GM12878 (cell line): Measurements from ENCODE around the gene ZDHHC11B.
"Not testable (repeated sequence)": the region's sequence is repeated elsewhere in the genome, so short reads cannot be mapped to it uniquely, and the experiment has no call there.

Source experiments
- CTCF ChIP-seq, 3 experiments: IDR thresholded peaks in 2 of 3; conservative IDR thresholded peaks in 1 of 3; 2 replicates each; pipeline ENCODE4 v1.5.1; 2011; ENCODE audit warnings: low read depth in 3 of 3, low read length in 3 of 3, mild to moderate bottlenecking in 3 of 3, control low read depth in 2 of 3, moderate library complexity in 2 of 3, inconsistent platforms in 1 of 3, mixed read lengths in 1 of 3; ENCODE audit not compliant: control insufficient read depth in 2 of 3, insufficient read depth in 1 of 3; ENCODE audit errors: extremely low read depth in 1 of 3
- EZH2 ChIP-seq: IDR thresholded peaks from 2 replicates; pipeline ENCODE4 v1.6.1; 2012; ENCODE audit warnings: low read depth, mild to moderate bottlenecking, control low read depth, inconsistent platforms, low read length, borderline replicate concordance; ENCODE audit not compliant: control insufficient read depth
- GATAD2B ChIP-seq: fragments of 450-650 bp; conservative IDR thresholded peaks from 2 replicates; pipeline ENCODE4 v1.6.1; 2017; ENCODE audit warnings: low read depth, mild to moderate bottlenecking, moderate library complexity
- JUND ChIP-seq: IDR thresholded peaks from 2 replicates; pipeline ENCODE4 v1.6.1; 2012; ENCODE audit warnings: low read depth, mild to moderate bottlenecking, low read length, improper control_type of control experiment, moderate library complexity
- KDM1A ChIP-seq: fragments of 200-600 bp; sonication (generic); IDR thresholded peaks from 2 replicates; pipeline ENCODE4 v1.6.1; 2016; ENCODE audit warnings: borderline replicate concordance
- MAX ChIP-seq: IDR thresholded peaks from 2 replicates; pipeline ENCODE4 v1.6.1; 2012; ENCODE audit warnings: low read depth, low read length, improper control_type of control experiment
- POLR2AphosphoS5 ChIP-seq: IDR thresholded peaks from 2 replicates; pipeline ENCODE4 v1.6.1; 2011; ENCODE audit warnings: mild to moderate bottlenecking, low read length, inconsistent platforms
- TAF1 ChIP-seq: IDR thresholded peaks from 2 replicates; pipeline ENCODE4 v1.6.1; 2011; ENCODE audit warnings: mild to moderate bottlenecking, low read depth, low read length, borderline replicate concordance
- USF2 ChIP-seq: IDR thresholded peaks from 2 replicates; pipeline ENCODE4 v1.6.1; 2011; ENCODE audit warnings: low read depth, low read length, improper control_type of control experiment, borderline replicate concordance
- YY1 ChIP-seq: IDR thresholded peaks from 2 replicates; pipeline ENCODE4 v1.6.1; 2011; ENCODE audit warnings: low read depth, mild to moderate bottlenecking, low read length

GRCh38 chr5:690293-690692 lies 94.2 kb downstream of the ZDHHC11B start:
- TF ChIP-seq USF2; JUND; KDM1A; CTCF (IDR thresholded peaks at IDR 0.05 in 2 of 3, conservative IDR thresholded peaks at IDR 0.05 in 1 of 3; ENCODE audit: control insufficient read depth in 2 of 3, extremely low read depth in 1 of 3, insufficient read depth in 1 of 3, low read depth in 3 of 3, low read length in 3 of 3); MAX; GATAD2B; POLR2AphosphoS5; TAF1; EZH2; YY1: not testable (repeated sequence)
